CD14-positive monocyte (primary cell): ENCODE data around the gene CCDC197. TPM values are rescaled to one million over a fixed set of nuclear protein-coding genes. Genes with fewer than 3 reads are reported as not detected.

ENCODE experiments used
- DNase-seq, 3 donors: peaks; one replicate each; pipeline ENCODE4 v3.0.0-alpha.2; 2011 to 2022
- H2AFZ ChIP-seq: 2 replicates; pipeline ENCODE4 v1.6.0; 2012; ENCODE audit warnings: mild to moderate bottlenecking, low read depth, low read length, inconsistent platforms; ENCODE audit not compliant: insufficient read depth, poor library complexity, severe bottlenecking
- H3K27ac ChIP-seq, 2 donors: 1 replicate in 1 of 2; 2 replicates in 1 of 2; pipeline ENCODE4 v1.5.1; 2012 to 2013; ENCODE audit warnings: low read length in 2 of 2, control low read depth in 1 of 2, inconsistent platforms in 1 of 2, low read depth in 1 of 2, mild to moderate bottlenecking in 1 of 2
- H3K27me3 ChIP-seq, 2 donors: one replicate each; pipeline versions ENCODE4 v1.6.0 to v1.6.1; 2011 to 2013; ENCODE audit warnings: low read length in 2 of 2; ENCODE audit not compliant: control insufficient read depth in 2 of 2, insufficient read depth in 2 of 2
- H3K36me3 ChIP-seq, 2 donors: replicated peaks in 1 of 2; 1 replicate in 1 of 2; 2 replicates in 1 of 2; pipeline versions ENCODE4 v1.5.1 to v1.6.1; 2012 to 2013; ENCODE audit warnings: low read length in 2 of 2, control low read depth in 1 of 2, inconsistent platforms in 1 of 2, mild to moderate bottlenecking in 1 of 2; ENCODE audit not compliant: insufficient read depth in 2 of 2, control insufficient read depth in 1 of 2
- H3K4me1 ChIP-seq, 2 donors: 1 replicate in 1 of 2; 2 replicates in 1 of 2; pipeline versions ENCODE4 v1.5.1 to v1.6.1; 2012 to 2013; ENCODE audit warnings: low read length in 2 of 2, control low read depth in 1 of 2, inconsistent platforms in 1 of 2, mild to moderate bottlenecking in 1 of 2, moderate library complexity in 1 of 2; ENCODE audit not compliant: insufficient read depth in 2 of 2, control insufficient read depth in 1 of 2
- H3K4me2 ChIP-seq: replicated peaks from 2 replicates; pipeline ENCODE3; 2012; ENCODE audit warnings: low read length, moderate library complexity, mild to moderate bottlenecking; ENCODE audit not compliant: poor library complexity, severe bottlenecking; ENCODE audit errors: extremely low read depth
- H3K4me3 ChIP-seq, 3 experiments: fragments of 200-600 bp in 1 of 3; sonication (generic) in 1 of 3; replicated peaks in 1 of 3; 1 replicate in 2 of 3; 2 replicates in 1 of 3; pipeline ENCODE4 v1.5.1; 2011 to 2013; ENCODE audit warnings: low read length in 3 of 3, mild to moderate bottlenecking in 3 of 3, control low read depth in 2 of 3, low read depth in 2 of 3, inconsistent platforms in 1 of 3, moderate library complexity in 1 of 3
- H3K79me2 ChIP-seq: 2 replicates; pipeline ENCODE4 v1.6.0; 2012; ENCODE audit warnings: mild to moderate bottlenecking, control low read depth, inconsistent platforms, low read length, moderate library complexity; ENCODE audit not compliant: insufficient read depth
- H3K9ac ChIP-seq: 2 replicates; pipeline ENCODE4 v1.6.0; 2017; ENCODE audit warnings: low read length, mild to moderate bottlenecking; ENCODE audit not compliant: insufficient read depth, poor library complexity, severe bottlenecking
- H3K9me3 ChIP-seq, 2 donors: replicated peaks in 1 of 2; 1 replicate in 1 of 2; 2 replicates in 1 of 2; pipeline versions ENCODE4 v1.5.1 to v1.6.1; 2012 to 2013; ENCODE audit warnings: low read length in 2 of 2, control low read depth in 1 of 2; ENCODE audit not compliant: control insufficient read depth in 1 of 2, insufficient read depth in 1 of 2
- H4K20me1 ChIP-seq: 2 replicates; pipeline ENCODE4 v1.6.0; 2012; ENCODE audit warnings: mild to moderate bottlenecking, low read length, control low read depth, moderate library complexity; ENCODE audit not compliant: insufficient read depth
- H3K27ac Mint-ChIP-seq, 7 donors: one replicate each; pipeline ENCODE4 v1.8.0; 2020; ENCODE audit warnings: mild to moderate bottlenecking in 7 of 7, mixed read lengths in 7 of 7, moderate library complexity in 6 of 7, inconsistent platforms in 2 of 7
- H3K27me3 Mint-ChIP-seq, 3 donors: one replicate each; pipeline ENCODE4 v1.8.0; 2021 to 2022; ENCODE audit warnings: low read depth in 3 of 3, mild to moderate bottlenecking in 3 of 3, mixed read lengths in 3 of 3, moderate library complexity in 3 of 3, inconsistent platforms in 1 of 3
- H3K36me3 Mint-ChIP-seq, 2 donors: one replicate each; pipeline ENCODE4 v1.8.0; 2020; ENCODE audit warnings: mixed read lengths in 2 of 2, inconsistent platforms in 1 of 2, mild to moderate bottlenecking in 1 of 2
- H3K4me1 Mint-ChIP-seq: one replicate; pipeline ENCODE4 v1.8.0; 2020; ENCODE audit warnings: mild to moderate bottlenecking, mixed read lengths
- H3K4me3 Mint-ChIP-seq, 2 donors: one replicate each; pipeline ENCODE4 v1.8.0; 2020; ENCODE audit warnings: mild to moderate bottlenecking in 2 of 2, mixed read lengths in 2 of 2, moderate library complexity in 1 of 2
- H3K9me3 Mint-ChIP-seq, 7 donors: one replicate each; pipeline ENCODE4 v1.8.0; 2020 to 2022; ENCODE audit warnings: mixed read lengths in 7 of 7, mild to moderate bottlenecking in 6 of 7, moderate library complexity in 6 of 7, inconsistent platforms in 2 of 7
- CTCF ChIP-seq: fragments of 200-600 bp; IDR thresholded peaks from one replicate; pipeline ENCODE4 v1.8.0; 2022; ENCODE audit warnings: antibody characterized with exemption, mild to moderate bottlenecking
- WGBS: methylation state at CpG from one replicate; pipeline ENCODE4 v1.1.5; 2013; ENCODE audit warnings: missing lambda C conversion rate; ENCODE audit not compliant: insufficient coverage; 5-methylcytosine and 5-hydroxymethylcytosine counted together
- intact Hi-C, 2 donors: fragments of 100-400 bp; cut with micrococcal nuclease; formaldehyde crosslinking; loops; one replicate each; pipeline versions ENCODE4 v1.15.0 to v1.15.1; 2023
- polyA plus RNA-seq, 3 donors: library from polyadenylated mRNA; depleted of rRNA in 1 of 3; unstranded in 2 of 3; stranded (reverse) in 1 of 3; fragments of 300-500 nt in 2 of 3; fragments of >200 nt in 1 of 3; fragmentation: Illumina TruSeq in 2 of 3; gene quantifications; 1 replicate in 2 of 3; 2 replicates in 1 of 3; pipeline ENCODE4 v1.2.3, GENCODE V29; 2012 to 2021

Gene CCDC197
- polyA plus RNA-seq, 3 donors = not detected

- Mint-ChIP-seq H3K27me3 (peaks cover 2 to 12% (median 3%) of the 10 kb centered on the region in 3 donors), H3K9me3 (no peaks in the 10 kb centered on the region), H3K27ac (peak overlapping the region in 4 of 7 donors; percentile 34 to 70 (median 48)), H3K4me3 (peak overlapping the region; percentile 64 to 68), H3K4me1 (peaks cover 41% of the 10 kb centered on the region), H3K36me3 (no peaks in the 10 kb centered on the region)
- Histone ChIP-seq H2AFZ (no peak overlapping the region), H3K4me2 (no peak overlapping the region), H3K27me3 (no peaks in the 10 kb centered on the region), H3K27ac (no peak overlapping the region), H4K20me1 (no peaks in the 10 kb centered on the region), H3K36me3 (no peaks in the 10 kb centered on the region), H3K9ac (no peak overlapping the region), H3K4me1 (peaks cover 36 to 44% of the 10 kb centered on the region in 2 donors), H3K79me2 (no peaks in the 10 kb centered on the region), H3K9me3 (no peaks in the 10 kb centered on the region), H3K4me3 (peak overlapping the region in 1 of 3 experiments; percentile 77)
- DNase-seq = peak in 2 of 3 donors; percentile 33 to 35
- WGBS = 79% methylated on average over 9 of the region's 14 CpGs
- TF ChIP-seq CTCF = no peak
- intact Hi-C loops = loop anchor here in 1 of 2 donors (5.0 kb wide), 2 partner anchors 54 to 104 kb away; partner anchors contain the start of genes DDX24 and IFI27L1
Measured at GRCh38 chr14:94027566-94028449, 30.7 kb downstream of the CCDC197 start.

- no peak overlapping the region for H2AFZ ChIP-seq
- H3K36me3 ChIP-seq = no peaks in the 10 kb centered on the region
- no peak overlapping the region for H3K4me2 ChIP-seq
- Mint-ChIP-seq H3K36me3 (no peaks in the 10 kb centered on the region), H3K27me3 (peaks cover 0 to 12% (median 3%) of the 10 kb centered on the region in 3 donors), H3K9me3 (no peaks in the 10 kb centered on the region), H3K4me1 (peaks cover 38% of the 10 kb centered on the region), H3K27ac (peak overlapping the region in 6 of 7 donors; percentile 34 to 83 (median 63)), H3K4me3 (peak overlapping the region in 1 of 2 donors; percentile 42)
- peaks cover 36 to 44% of the 10 kb centered on the region in 2 donors for H3K4me1 ChIP-seq
- H3K79me2 ChIP-seq = no peaks in the 10 kb centered on the region
- WGBS = 48% methylated on average over 4 of the region's 4 CpGs
- H3K4me3 ChIP-seq = no peak overlapping the region
- H3K27ac ChIP-seq = no peak overlapping the region
- TF ChIP-seq CTCF = no peak
- no peaks in the 10 kb centered on the region for H4K20me1 ChIP-seq
- DNase-seq = peak; percentile 26 to 47 (median 37)
- H3K27me3 ChIP-seq = no peaks in the 10 kb centered on the region
- intact Hi-C loops = loop anchor here in 1 of 2 donors (5.0 kb wide), 2 partner anchors 54 to 104 kb away; partner anchors contain the start of genes DDX24 and IFI27L1
- H3K9ac ChIP-seq = no peak overlapping the region
- no peaks in the 10 kb centered on the region for H3K9me3 ChIP-seq
Measured at GRCh38 chr14:94028450-94028826, 31.3 kb downstream of the CCDC197 start.
